ENCODE measurements around the gene SPARC. TPM values are rescaled to one million over a fixed set of nuclear protein-coding genes. Genes with fewer than 3 reads are reported as not detected.

The SPARC gene
- total RNA-seq, 1 experiment from 2014 or later = 320 TPM

- H3K9me3 ChIP-seq (ENCODE audit: control insufficient read depth, low read depth, low read length) = no peaks in the 10 kb centered on the region
- Mint-ChIP-seq H3K36me3 (ENCODE audit: insufficient read depth in 1 of 3, low read depth in 3 of 3) (no peaks in the 10 kb centered on the region; a peak in 2 of 7 replicates), H3K27me3 (ENCODE audit: low read depth) (peaks cover 2% of the 10 kb centered on the region; the same call in 1 of the 2 replicates), H3K4me3 (no peak overlapping the region), H3K27ac (peak overlapping the region in 1 of 3 experiments; percentile 14; a peak in 1 of 7 replicates), H3K4me1 (peaks cover 34 to 35% of the 10 kb centered on the region in 2 experiments), H3K9me3 (no peaks in the 10 kb centered on the region)
- no peak overlapping the region for H3K14ac ChIP-seq (ENCODE audit: insufficient read depth, low read length)
- H3K4me1 ChIP-seq (ENCODE audit: insufficient read depth, low read length) = peaks cover 5% of the 10 kb centered on the region; the same call in 1 of the 2 replicates
- no peak overlapping the region for H2BK120ac ChIP-seq (ENCODE audit: low read depth, low read length, poor library complexity, severe bottlenecking)
- no peak overlapping the region for H2BK12ac ChIP-seq (ENCODE audit: insufficient read length, low read depth, low read length)
- H4K5ac ChIP-seq (ENCODE audit: insufficient read length, low read depth, low read length) = no peak overlapping the region
- H3K27me3 ChIP-seq (ENCODE audit: insufficient read depth, low read length) = no peaks in the 10 kb centered on the region
- no peak overlapping the region for H2BK5ac ChIP-seq (ENCODE audit: insufficient read length, low read length)
- TF ChIP-seq, protein P1, sequence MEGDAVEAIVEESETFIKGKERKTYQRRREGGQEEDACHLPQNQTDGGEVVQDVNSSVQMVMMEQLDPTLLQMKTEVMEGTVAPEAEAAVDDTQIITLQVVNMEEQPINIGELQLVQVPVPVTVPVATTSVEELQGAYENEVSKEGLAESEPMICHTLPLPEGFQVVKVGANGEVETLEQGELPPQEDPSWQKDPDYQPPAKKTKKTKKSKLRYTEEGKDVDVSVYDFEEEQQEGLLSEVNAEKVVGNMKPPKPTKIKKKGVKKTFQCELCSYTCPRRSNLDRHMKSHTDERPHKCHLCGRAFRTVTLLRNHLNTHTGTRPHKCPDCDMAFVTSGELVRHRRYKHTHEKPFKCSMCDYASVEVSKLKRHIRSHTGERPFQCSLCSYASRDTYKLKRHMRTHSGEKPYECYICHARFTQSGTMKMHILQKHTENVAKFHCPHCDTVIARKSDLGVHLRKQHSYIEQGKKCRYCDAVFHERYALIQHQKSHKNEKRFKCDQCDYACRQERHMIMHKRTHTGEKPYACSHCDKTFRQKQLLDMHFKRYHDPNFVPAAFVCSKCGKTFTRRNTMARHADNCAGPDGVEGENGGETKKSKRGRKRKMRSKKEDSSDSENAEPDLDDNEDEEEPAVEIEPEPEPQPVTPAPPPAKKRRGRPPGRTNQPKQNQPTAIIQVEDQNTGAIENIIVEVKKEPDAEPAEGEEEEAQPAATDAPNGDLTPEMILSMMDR (conservative IDR thresholded peaks at IDR 0.05) = no peak
- no peak overlapping the region for H3K27ac ChIP-seq (ENCODE audit: insufficient read length, low read depth, low read length)
- H3K4ac ChIP-seq (ENCODE audit: low read depth, low read length) = no peak overlapping the region
- no peak overlapping the region for H2AFZ ChIP-seq (ENCODE audit: low read length)
- no CpG with 5 or more reads among the region's 3 CpGs for WGBS (ENCODE audit: extremely low coverage, insufficient read length, low lambda C conversion rate)
- no peak overlapping the region for H3K23ac ChIP-seq (ENCODE audit: insufficient read length, low read depth, low read length)
- no peak overlapping the region for H2BK20ac ChIP-seq (ENCODE audit: low read depth, low read length, poor library complexity, severe bottlenecking)
- H2BK15ac ChIP-seq (ENCODE audit: low read depth, low read length) = no peak overlapping the region
- H3K4me2 ChIP-seq (ENCODE audit: insufficient read depth, insufficient read length, low read length) = no peak overlapping the region
- H3T11ph ChIP-seq (ENCODE audit: low read length) = no peak overlapping the region
- no peak overlapping the region for H3K56ac ChIP-seq (ENCODE audit: insufficient read length, low read depth, low read length)
- no peak overlapping the region for H4K91ac ChIP-seq (ENCODE audit: insufficient read length, low read depth, low read length)
- no peaks in the 10 kb centered on the region for H3K79me1 ChIP-seq (ENCODE audit: insufficient read depth, low read depth, low read length, poor library complexity, severe bottlenecking)
- H2AK5ac ChIP-seq (ENCODE audit: insufficient read length, low read length) = no peak overlapping the region
- no peaks in the 10 kb centered on the region for H4K20me1 ChIP-seq (ENCODE audit: control insufficient read depth, insufficient read depth, insufficient read length)
- H4K8ac ChIP-seq (replicated peaks; ENCODE audit: insufficient read length, low read depth, low read length) = no peak overlapping the region
- H3K18ac ChIP-seq (ENCODE audit: insufficient read length, low read depth, low read length) = no peak overlapping the region
- no peaks in the 10 kb centered on the region for H3K79me2 ChIP-seq (ENCODE audit: insufficient read depth, low read length)
- DNase-seq = no peak
- H3K9ac ChIP-seq (ENCODE audit: extremely low read depth, insufficient read length, low read length) = no peak overlapping the region
- peaks cover 11% of the 10 kb centered on the region for H3K23me2 ChIP-seq (ENCODE audit: insufficient read length, low read depth, low read length, poor library complexity, severe bottlenecking)
These were observed 1.7 kb upstream of the SPARC start for GRCh38 chr5:151688436-151688835.

All from H9 (cell line).